ENCODE measurements around the gene MARK2. TPM values are rescaled to one million over a fixed set of nuclear protein-coding genes. Genes with fewer than 3 reads are reported as not detected.

MARK2 gene
- total and polyA plus RNA-seq, 2 of the 8 experiments (the other 6 are each of a cell fraction or from before 2014, with no cell fraction given), result 19.3 to 58.5 TPM

- Histone ChIP-seq H2AFZ (ENCODE audit: low read length) (no peak overlapping the region), H4K5ac (ENCODE audit: insufficient read length, low read depth, low read length) (no peak overlapping the region), H4K91ac (replicated peaks; ENCODE audit: insufficient read length, low read length) (no peak overlapping the region), H2BK20ac (ENCODE audit: low read length) (no peak overlapping the region), H3K23me2 (ENCODE audit: low read depth, low read length) (no peaks in the 10 kb centered on the region), H3K4ac (replicated peaks; ENCODE audit: insufficient read length, low read depth, low read length) (no peak overlapping the region), H3K27ac (ENCODE audit: low read depth, low read length) (no peak overlapping the region), H2BK15ac (ENCODE audit: low read length) (no peak overlapping the region), H3K14ac (ENCODE audit: insufficient read length) (no peak overlapping the region), H3K18ac (ENCODE audit: extremely low read depth, low read length) (no peak overlapping the region), H3K23ac (ENCODE audit: insufficient read length) (no peak overlapping the region), H2AK5ac (ENCODE audit: low read depth, low read length) (no peak overlapping the region), H3K79me1 (ENCODE audit: low read depth, low read length) (no peaks in the 10 kb centered on the region), H3K4me3 (ENCODE audit: extremely low read depth in 1 of 4, insufficient read depth in 2 of 4, low read depth in 3 of 4, low read length in 4 of 4) (no peak overlapping the region), H2BK5ac (ENCODE audit: low read depth, low read length) (no peak overlapping the region), H3K4me1 (replicated peaks in 1 of 4; ENCODE audit: control insufficient read depth in 3 of 4, insufficient read depth in 4 of 4, low read length in 3 of 4) (no peaks in the 10 kb centered on the region), H3K9me3 (ENCODE audit: insufficient read depth in 2 of 2, low read depth in 1 of 2, low read length in 1 of 2) (peaks cover 4 to 5% of the 10 kb centered on the region in 2 experiments; a peak in 2 of 4 replicates), H3K4me2 (ENCODE audit: insufficient read depth in 1 of 2, low read depth in 2 of 2, low read length in 2 of 2) (no peak overlapping the region), H2BK120ac (replicated peaks; ENCODE audit: low read depth, low read length) (no peak overlapping the region), H3K27me3 (replicated peaks in 1 of 4; ENCODE audit: control insufficient read depth in 3 of 4, extremely low read depth in 1 of 4, insufficient read depth in 3 of 4, low read length in 3 of 4) (no peaks in the 10 kb centered on the region), H3K36me3 (ENCODE audit: control insufficient read depth in 2 of 4, insufficient read depth in 4 of 4, low read length in 3 of 4) (no peaks in the 10 kb centered on the region), H3K9ac (replicated peaks in 1 of 4; ENCODE audit: extremely low read depth in 1 of 4, low read depth in 3 of 4, low read length in 3 of 4) (no peak overlapping the region), H3K79me2 (ENCODE audit: control insufficient read depth in 1 of 2, insufficient read depth in 2 of 2, low read length in 2 of 2) (no peaks in the 10 kb centered on the region), H4K20me1 (replicated peaks in 1 of 2; ENCODE audit: control insufficient read depth in 1 of 2, insufficient read depth in 2 of 2, low read length in 2 of 2) (no peaks in the 10 kb centered on the region), H4K8ac (ENCODE audit: extremely low read depth, insufficient read depth, low read length) (no peak overlapping the region), H3K56ac (replicated peaks; ENCODE audit: insufficient read length, low read depth, low read length) (no peak overlapping the region), H2BK12ac (ENCODE audit: low read depth, low read length) (no peak overlapping the region)
- FAIRE-seq, result no peak
- CTCF ChIA-PET (ENCODE audit: partially characterized antibody), result no interaction called here
- TF ChIP-seq POU5F1 (IDR thresholded peaks at IDR 0.05; ENCODE audit: low read depth, low read length), result no peak
- TF ChIP-seq JUN (IDR thresholded peaks at IDR 0.05; ENCODE audit: low read depth, low read length), result no peak
- no peak for TF ChIP-seq SP1 (IDR thresholded peaks at IDR 0.05; ENCODE audit: low read depth, low read length)
- TF ChIP-seq SIRT6 (IDR thresholded peaks at IDR 0.05; ENCODE audit: low read length), result no peak
- TF ChIP-seq EGR1 (IDR thresholded peaks at IDR 0.05; ENCODE audit: borderline replicate concordance, low read depth, low read length), result no peak
- no peak for TF ChIP-seq CTBP2 (IDR thresholded peaks at IDR 0.05; ENCODE audit: borderline replicate concordance, insufficient read depth, insufficient read length, low read length)
- POLR2A ChIA-PET (ENCODE audit: partially characterized antibody), result interaction anchor here (1.0 to 1.2 kb wide), 2 partner anchors 10 to 35 kb away, joined by 3 read pairs; no protein-coding TSS in a partner anchor
- no peak for DNase-seq (ENCODE audit: low read depth in 1 of 2, low spot score in 2 of 2)
- 92% methylated on average over 4 of the region's 5 CpGs; no CpG with 5 or more reads in 1 of the 2 experiments for WGBS, 2 experiments (ENCODE audit: extremely low coverage in 1 of 2, insufficient coverage in 1 of 2, insufficient read length in 1 of 2, insufficient replicate concordance in 2 of 2, low coverage in 1 of 2, low lambda C conversion rate in 2 of 2, missing lambda C conversion rate in 1 of 2)
Measured at GRCh38 chr11:63800921-63801320, 38.0 kb upstream of the MARK2 start.
